Liver (tissue), 9 donors: ENCODE measurements around the gene FAM241B. TPM values are rescaled to one million over a fixed set of nuclear protein-coding genes. Genes with fewer than 3 reads are reported as not detected.
A peak's percentile ranks its signal among the peaks of the same experiment; 100 is the strongest.

ENCODE experiments used
- DNase-seq: peaks from one replicate; pipeline ENCODE4 v3.0.0-alpha.2; 2017; ENCODE audit warnings: low spot score
- H3K27ac ChIP-seq, 2 donors: one replicate each; pipeline ENCODE4 v1.7.0; 2013; ENCODE audit warnings: inconsistent platforms in 2 of 2, low read length in 2 of 2, control low read depth in 1 of 2, low read depth in 1 of 2, mild to moderate bottlenecking in 1 of 2
- H3K27me3 ChIP-seq, 4 donors: one replicate each; pipeline versions ENCODE4 v1.6.1 to v1.7.0; 2013; ENCODE audit warnings: low read length in 3 of 4, inconsistent platforms in 1 of 4, mild to moderate bottlenecking in 1 of 4, moderate library complexity in 1 of 4; ENCODE audit not compliant: control insufficient read depth in 4 of 4, insufficient read depth in 4 of 4
- H3K36me3 ChIP-seq, 4 donors: one replicate each; pipeline versions ENCODE4 v1.6.1 to v1.7.0; 2013; ENCODE audit warnings: low read length in 3 of 4, mild to moderate bottlenecking in 3 of 4, low read depth in 1 of 4, moderate library complexity in 1 of 4; ENCODE audit not compliant: control insufficient read depth in 4 of 4, insufficient read depth in 3 of 4
- H3K4me1 ChIP-seq, 4 donors: one replicate each; pipeline versions ENCODE4 v1.6.1 to v1.7.0; 2013; ENCODE audit warnings: low read length in 3 of 4, mild to moderate bottlenecking in 3 of 4, moderate library complexity in 1 of 4; ENCODE audit not compliant: control insufficient read depth in 4 of 4, insufficient read depth in 4 of 4
- H3K4me3 ChIP-seq, 3 donors: one replicate each; pipeline versions ENCODE4 v1.6.1 to v1.7.0; 2013; ENCODE audit warnings: low read length in 3 of 3, control low read depth in 1 of 3, low read depth in 1 of 3, mild to moderate bottlenecking in 1 of 3
- H3K9ac ChIP-seq, 2 donors: one replicate each; pipeline ENCODE4 v1.7.0; 2013; ENCODE audit warnings: low read length in 2 of 2, mild to moderate bottlenecking in 2 of 2, moderate library complexity in 2 of 2, control low read depth in 1 of 2, low read depth in 1 of 2
- H3K9me3 ChIP-seq, 4 donors: one replicate each; pipeline versions ENCODE4 v1.6.1 to v1.7.0; 2013; ENCODE audit warnings: low read length in 3 of 4; ENCODE audit not compliant: control insufficient read depth in 4 of 4
- FOXA1 ChIP-seq: IDR thresholded peaks from 2 replicates; pipeline ENCODE4 v1.6.1; 2016; ENCODE audit warnings: antibody characterized with exemption
- FOXA2 ChIP-seq: IDR thresholded peaks from 2 replicates; pipeline ENCODE4 v1.6.1; 2016; ENCODE audit warnings: antibody characterized with exemption
- GABPA ChIP-seq, 2 donors: IDR thresholded peaks in 1 of 2; conservative IDR thresholded peaks in 1 of 2; 2 replicates each; pipeline ENCODE4 v1.6.1; 2016; ENCODE audit warnings: antibody characterized with exemption in 2 of 2, mild to moderate bottlenecking in 1 of 2, moderate library complexity in 1 of 2
- HNF4A ChIP-seq, 2 donors: conservative IDR thresholded peaks; 2 replicates each; pipeline ENCODE4 v1.6.1; 2016; ENCODE audit warnings: antibody characterized with exemption in 2 of 2, mild to moderate bottlenecking in 2 of 2
- HNF4G ChIP-seq: IDR thresholded peaks from 2 replicates; pipeline ENCODE4 v1.6.1; 2016; ENCODE audit warnings: antibody characterized with exemption
- JUND ChIP-seq, 2 donors: IDR thresholded peaks; 2 replicates each; pipeline ENCODE4 v1.6.1; 2016; ENCODE audit warnings: antibody characterized with exemption in 2 of 2
- RAD21 ChIP-seq, 2 donors: IDR thresholded peaks; 2 replicates each; pipeline ENCODE4 v1.6.1; 2016; ENCODE audit warnings: antibody characterized with exemption in 2 of 2, mild to moderate bottlenecking in 2 of 2
- REST ChIP-seq: IDR thresholded peaks from 2 replicates; pipeline ENCODE4 v1.6.1; 2016; ENCODE audit warnings: antibody characterized with exemption, mild to moderate bottlenecking
- RXRA ChIP-seq, 2 donors: IDR thresholded peaks; 2 replicates each; pipeline ENCODE4 v1.6.1; 2017 to 2018; ENCODE audit warnings: antibody characterized with exemption in 2 of 2, mild to moderate bottlenecking in 1 of 2
- SP1 ChIP-seq: IDR thresholded peaks from 2 replicates; pipeline ENCODE4 v1.6.1; 2018; ENCODE audit warnings: antibody characterized with exemption, mild to moderate bottlenecking
- TAF1 ChIP-seq: conservative IDR thresholded peaks from 2 replicates; pipeline ENCODE4 v1.6.1; 2016; ENCODE audit warnings: antibody characterized with exemption, mild to moderate bottlenecking
- YY1 ChIP-seq: IDR thresholded peaks from 2 replicates; pipeline ENCODE4 v1.6.1; 2016; ENCODE audit warnings: antibody characterized with exemption, mild to moderate bottlenecking
- WGBS: extraction: QIAGEN DNeasy Blood & Tissue Kit; methylation state at CpG from one replicate; pipeline ENCODE4 v1.1.7; 2013; 5-methylcytosine and 5-hydroxymethylcytosine counted together
- polyA plus RNA-seq, 2 donors: library from polyadenylated mRNA; stranded (reverse) in 1 of 2; unstranded in 1 of 2; fragments of 200-250 nt in 1 of 2; fragments of >200 nt in 1 of 2; fragmentation: Nextera tagmentation in 1 of 2; extraction: Ambion mirVana in 1 of 2; gene quantifications; one replicate each; pipeline versions ENCODE4 v1.2.1 to v1.2.3, GENCODE V29; 2013 to 2015
- total RNA-seq, 2 donors: library from RNA; depleted of rRNA; stranded (reverse); fragments of >200 nt; gene quantifications; one replicate each; pipeline ENCODE4 v1.2.3, GENCODE V29; 2014
- TF ChIP-seq, protein P1 (sequence below): IDR thresholded peaks from 2 replicates; pipeline ENCODE4 v1.6.1; 2016; ENCODE audit warnings: antibody characterized with exemption
- TF ChIP-seq, protein P2 (sequence below): IDR thresholded peaks from 2 replicates; pipeline ENCODE4 v1.6.1; 2016; ENCODE audit warnings: antibody characterized with exemption
- TF ChIP-seq, protein P3 (sequence below): fragments of 150-350 bp; IDR thresholded peaks from 2 replicates; pipeline ENCODE4 v1.5.1; 2017; ENCODE audit warnings: improper control_type of control experiment, low read depth, low read length; ENCODE audit not compliant: missing input control
- TF ChIP-seq, protein P4 (sequence below): IDR thresholded peaks from 2 replicates; pipeline ENCODE4 v1.6.1; 2016; ENCODE audit warnings: antibody characterized with exemption
- donor health status: healthy.
- donor health status: healthy.
- donor health status: healthy.
- donor health status: healthy.
- donor health status: healthy.

Gene FAM241B
- total and polyA plus RNA-seq, 4 donors, result 0.84 to 2.5 (median 1.7) TPM

GRCh38 chr10:69629519-69629896 lies 539 bp upstream of the FAM241B start:
- no peak for DNase-seq
- WGBS, result 53% methylated on average over 2 of the region's 2 CpGs
- Histone ChIP-seq H3K27me3 (no peaks in the 10 kb centered on the region), H3K36me3 (no peaks in the 10 kb centered on the region), H3K4me3 (peak overlapping the region in 1 of 3 donors; percentile 71), H3K9me3 (no peaks in the 10 kb centered on the region), H3K4me1 (peaks cover 2 to 13% (median 8%) of the 10 kb centered on the region in 4 donors), H3K27ac (no peak overlapping the region), H3K9ac (peak overlapping the region in 1 of 2 donors; percentile 7)
- TF ChIP-seq HNF4A (conservative IDR thresholded peaks at IDR 0.05), result no peak
- no peak for TF ChIP-seq FOXA2
- TF ChIP-seq FOXA1, result no peak
- TF ChIP-seq TAF1, result no peak
- TF ChIP-seq, protein P1, sequence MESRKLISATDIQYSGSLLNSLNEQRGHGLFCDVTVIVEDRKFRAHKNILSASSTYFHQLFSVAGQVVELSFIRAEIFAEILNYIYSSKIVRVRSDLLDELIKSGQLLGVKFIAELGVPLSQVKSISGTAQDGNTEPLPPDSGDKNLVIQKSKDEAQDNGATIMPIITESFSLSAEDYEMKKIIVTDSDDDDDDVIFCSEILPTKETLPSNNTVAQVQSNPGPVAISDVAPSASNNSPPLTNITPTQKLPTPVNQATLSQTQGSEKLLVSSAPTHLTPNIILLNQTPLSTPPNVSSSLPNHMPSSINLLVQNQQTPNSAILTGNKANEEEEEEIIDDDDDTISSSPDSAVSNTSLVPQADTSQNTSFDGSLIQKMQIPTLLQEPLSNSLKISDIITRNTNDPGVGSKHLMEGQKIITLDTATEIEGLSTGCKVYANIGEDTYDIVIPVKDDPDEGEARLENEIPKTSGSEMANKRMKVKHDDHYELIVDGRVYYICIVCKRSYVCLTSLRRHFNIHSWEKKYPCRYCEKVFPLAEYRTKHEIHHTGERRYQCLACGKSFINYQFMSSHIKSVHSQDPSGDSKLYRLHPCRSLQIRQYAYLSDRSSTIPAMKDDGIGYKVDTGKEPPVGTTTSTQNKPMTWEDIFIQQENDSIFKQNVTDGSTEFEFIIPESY, result no peak
- TF ChIP-seq REST, result no peak
- TF ChIP-seq GABPA (IDR thresholded peaks at IDR 0.05 in 1 of 2, conservative IDR thresholded peaks at IDR 0.05 in 1 of 2), result no peak

- Histone ChIP-seq H3K4me1 (peaks cover 2 to 13% (median 8%) of the 10 kb centered on the region in 4 donors), H3K36me3 (no peaks in the 10 kb centered on the region), H3K4me3 (peak overlapping the region in 2 of 3 donors; percentile 66 to 71), H3K27ac (no peak overlapping the region), H3K9ac (no peak overlapping the region), H3K27me3 (no peaks in the 10 kb centered on the region), H3K9me3 (no peaks in the 10 kb centered on the region)
- peak; percentile 30 for DNase-seq
- WGBS, result 69% methylated on average over 24 of the region's 24 CpGs
- TF ChIP-seq, protein P2, sequence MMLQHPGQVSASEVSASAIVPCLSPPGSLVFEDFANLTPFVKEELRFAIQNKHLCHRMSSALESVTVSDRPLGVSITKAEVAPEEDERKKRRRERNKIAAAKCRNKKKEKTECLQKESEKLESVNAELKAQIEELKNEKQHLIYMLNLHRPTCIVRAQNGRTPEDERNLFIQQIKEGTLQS, result no peak
- TF ChIP-seq YY1 (no peak), GABPA (IDR thresholded peaks at IDR 0.05 in 1 of 2, conservative IDR thresholded peaks at IDR 0.05 in 1 of 2) (no peak), RXRA (IDR thresholded peaks at IDR 0.05) (no peak), FOXA2 (no peak), JUND (IDR thresholded peaks at IDR 0.05) (no peak), HNF4G (no peak), RAD21 (IDR thresholded peaks at IDR 0.05) (no peak), TAF1 (no peak), SP1 (no peak)
- TF ChIP-seq, protein P3, sequence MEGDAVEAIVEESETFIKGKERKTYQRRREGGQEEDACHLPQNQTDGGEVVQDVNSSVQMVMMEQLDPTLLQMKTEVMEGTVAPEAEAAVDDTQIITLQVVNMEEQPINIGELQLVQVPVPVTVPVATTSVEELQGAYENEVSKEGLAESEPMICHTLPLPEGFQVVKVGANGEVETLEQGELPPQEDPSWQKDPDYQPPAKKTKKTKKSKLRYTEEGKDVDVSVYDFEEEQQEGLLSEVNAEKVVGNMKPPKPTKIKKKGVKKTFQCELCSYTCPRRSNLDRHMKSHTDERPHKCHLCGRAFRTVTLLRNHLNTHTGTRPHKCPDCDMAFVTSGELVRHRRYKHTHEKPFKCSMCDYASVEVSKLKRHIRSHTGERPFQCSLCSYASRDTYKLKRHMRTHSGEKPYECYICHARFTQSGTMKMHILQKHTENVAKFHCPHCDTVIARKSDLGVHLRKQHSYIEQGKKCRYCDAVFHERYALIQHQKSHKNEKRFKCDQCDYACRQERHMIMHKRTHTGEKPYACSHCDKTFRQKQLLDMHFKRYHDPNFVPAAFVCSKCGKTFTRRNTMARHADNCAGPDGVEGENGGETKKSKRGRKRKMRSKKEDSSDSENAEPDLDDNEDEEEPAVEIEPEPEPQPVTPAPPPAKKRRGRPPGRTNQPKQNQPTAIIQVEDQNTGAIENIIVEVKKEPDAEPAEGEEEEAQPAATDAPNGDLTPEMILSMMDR, result no peak
- TF ChIP-seq, protein P1, result no peak
- TF ChIP-seq, protein P4, sequence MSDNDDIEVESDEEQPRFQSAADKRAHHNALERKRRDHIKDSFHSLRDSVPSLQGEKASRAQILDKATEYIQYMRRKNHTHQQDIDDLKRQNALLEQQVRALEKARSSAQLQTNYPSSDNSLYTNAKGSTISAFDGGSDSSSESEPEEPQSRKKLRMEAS, result no peak
These were observed 779 bp downstream of the FAM241B start for GRCh38 chr10:69630651-69631400.
